Stimulated activated CD4-positive, alpha-beta T cell treated with anti-CD3 and anti-CD28 coated beads, Interleukin-1b, Interleukin-23, amount 100 ng/mL, for 4 hours (primary cell): Measurements from ENCODE around the gene SAMM50.

Experiments
- DNase-seq, 2 donors: peaks; one replicate each; pipeline ENCODE4 v3.0.0-alpha.2; 2020; ENCODE audit warnings: low read depth in 2 of 2

SAMM50 gene

GRCh38 chr22:43955040-43955882, at the start of gene SAMM50:
TSS of gene SAMM50 (plus strand) at chr22:43955442. CDS start at chr22:43955578, 136 bp downstream.
- peak; percentile 81 to 84 for DNase-seq

- no peak for DNase-seq
Observed at GRCh38 chr22:43905681-43906080, 49.6 kb upstream of the SAMM50 start.

- DNase-seq = no peak
Observed at GRCh38 chr22:43909708-43910107, 45.5 kb upstream of the SAMM50 start.

GRCh38 chr22:43910178-43910695, 45.0 kb upstream of the SAMM50 start:
- DNase-seq = no peak

- DNase-seq = no peak
Observed at GRCh38 chr22:43911351-43911750, 43.9 kb upstream of the SAMM50 start.

- DNase-seq = no peak
Observed at GRCh38 chr22:43917521-43917920, 37.7 kb upstream of the SAMM50 start.

GRCh38 chr22:43919106-43919973, 35.9 kb upstream of the SAMM50 start:
- no peak for DNase-seq

- no peak for DNase-seq
Observed at GRCh38 chr22:43921370-43921769, 33.9 kb upstream of the SAMM50 start.

GRCh38 chr22:43922123-43922522, 33.1 kb upstream of the SAMM50 start:
- no peak for DNase-seq

GRCh38 chr22:43923191-43923590, 32.1 kb upstream of the SAMM50 start:
- no peak for DNase-seq

- peak; percentile 64 to 82 for DNase-seq
Observed at GRCh38 chr22:43923631-43924464, 31.4 kb upstream of the SAMM50 start, which contains the start of gene PNPLA3. TSS of gene PNPLA3 (plus strand) at chr22:43923805. CDS start at chr22:43923912, 107 bp downstream.

- DNase-seq = no peak
Observed at GRCh38 chr22:43924877-43925276, 30.4 kb upstream of the SAMM50 start.

- no peak for DNase-seq
Observed at GRCh38 chr22:43925433-43926348, 29.6 kb upstream of the SAMM50 start.

- no peak for DNase-seq
Observed at GRCh38 chr22:43926349-43926710, 28.9 kb upstream of the SAMM50 start.

GRCh38 chr22:43928468-43928867, 26.8 kb upstream of the SAMM50 start:
- no peak for DNase-seq

GRCh38 chr22:43928908-43929307, 26.3 kb upstream of the SAMM50 start:
- no peak for DNase-seq

- DNase-seq = no peak
Observed at GRCh38 chr22:43931771-43932170, 23.5 kb upstream of the SAMM50 start.

GRCh38 chr22:43941449-43941848, 13.8 kb upstream of the SAMM50 start:
- DNase-seq = no peak

GRCh38 chr22:43944670-43945430, 10.4 kb upstream of the SAMM50 start:
- DNase-seq = no peak
